Measurements from ENCODE around the gene UBXN4. TPM values are rescaled to one million over a fixed set of nuclear protein-coding genes. Genes with fewer than 3 reads are reported as not detected.

UBXN4 gene
- 57.7 and 74.5 TPM in 2 replicates for total RNA-seq

GRCh38 chr2:135741395-135742324 is at the start of gene UBXN4:
Gene UBXN4, plus strand, starts transcription at chr2:135741855. Its CDS starts 75 bp downstream, at chr2:135741930.

Other genes starting within 250 kb of the UBXN4 start
- gene ZRANB3, start 210.6 kb upstream of the UBXN4 start, total RNA-seq = 7.4 and 13.5 TPM in 2 replicates
- 6.3 and 18.6 TPM in 2 replicates for gene R3HDM1, start 210.4 kb upstream of the UBXN4 start, total RNA-seq
- gene LCT, start 95.3 kb downstream of the UBXN4 start, total RNA-seq = under 0.01 TPM in 2 replicates
- gene MCM6, start 134.6 kb downstream of the UBXN4 start, total RNA-seq = 11.9 and 31.1 TPM in 2 replicates
- 93.5 and 122 TPM in 2 replicates for gene DARS1, start 243.8 kb downstream of the UBXN4 start, total RNA-seq